GM19193 (cell line): Measurements from ENCODE around the gene CEMP1.

Source experiments
- POLR2A ChIP-seq: IDR thresholded peaks from 4 replicates; pipeline ENCODE4 v1.6.1; 2011; ENCODE audit not compliant: insufficient read depth, insufficient read length; ENCODE audit errors: extremely low read depth

The CEMP1 gene

GRCh38 chr16:2499890-2500429 lies 31.2 kb downstream of the CEMP1 start:
- no peak for TF ChIP-seq POLR2A

- TF ChIP-seq POLR2A: no peak
These were observed 31.8 kb downstream of the CEMP1 start for GRCh38 chr16:2499454-2499853.

GRCh38 chr16:2498531-2499253 lies 32.5 kb downstream of the CEMP1 start:
- no peak for TF ChIP-seq POLR2A

- no peak for TF ChIP-seq POLR2A
These were observed 33.3 kb downstream of the CEMP1 start for GRCh38 chr16:2497695-2498484.

GRCh38 chr16:2497116-2497630 lies 34.0 kb downstream of the CEMP1 start:
- no peak for TF ChIP-seq POLR2A

- no peak for TF ChIP-seq POLR2A
These were observed 34.7 kb downstream of the CEMP1 start for GRCh38 chr16:2496223-2497115.

- no peak for TF ChIP-seq POLR2A
These were observed 36.2 kb downstream of the CEMP1 start for GRCh38 chr16:2495041-2495440.

GRCh38 chr16:2494616-2495015 lies 36.6 kb downstream of the CEMP1 start:
- no peak for TF ChIP-seq POLR2A

- no peak for TF ChIP-seq POLR2A
These were observed 37.6 kb downstream of the CEMP1 start for GRCh38 chr16:2493605-2494004.

- no peak for TF ChIP-seq POLR2A
These were observed 38.9 kb downstream of the CEMP1 start for GRCh38 chr16:2492292-2492691.

GRCh38 chr16:2490190-2491105 lies 40.8 kb downstream of the CEMP1 start:
- no peak for TF ChIP-seq POLR2A

GRCh38 chr16:2489581-2489980 lies 41.6 kb downstream of the CEMP1 start:
- TF ChIP-seq POLR2A: no peak

- no peak for TF ChIP-seq POLR2A
These were observed 43.2 kb downstream of the CEMP1 start for GRCh38 chr16:2487903-2488531.

GRCh38 chr16:2487517-2487842 lies 43.7 kb downstream of the CEMP1 start:
- no peak for TF ChIP-seq POLR2A
